Activated CD4-positive, alpha-beta memory T cell treated with anti-CD3 and anti-CD28 coated beads for 36 hours (primary cell): Measurements from ENCODE around the gene TBCD. TPM values are rescaled to one million over a fixed set of nuclear protein-coding genes. Genes with fewer than 3 reads are reported as not detected.

Experiments used
- CTCF ChIA-PET: fragments of 350-600 bp; sonication (Branson Sonifier 250); formaldehyde crosslinking; loops from one replicate; lab custom pipeline; 2021; ENCODE audit warnings: antibody characterized with exemption, inconsistent platforms; lab: Charles Lee
- POLR2A ChIA-PET: fragments of 350-600 bp; sonication (Branson Sonifier 250); formaldehyde crosslinking; loops from one replicate; lab custom pipeline; 2021; ENCODE audit warnings: antibody characterized with exemption; lab: Charles Lee
- DNase-seq: peaks from one replicate; pipeline ENCODE4 v3.0.0-alpha.2; 2020
- H3K27ac Mint-ChIP-seq: one replicate; pipeline ENCODE4 v1.8.0; 2021; ENCODE audit warnings: mixed read lengths
- H3K27me3 Mint-ChIP-seq: one replicate; pipeline ENCODE4 v1.8.0; 2021; ENCODE audit warnings: mixed read lengths
- H3K36me3 Mint-ChIP-seq: one replicate; pipeline ENCODE4 v1.8.0; 2021; ENCODE audit warnings: mixed read lengths
- H3K4me1 Mint-ChIP-seq: one replicate; pipeline ENCODE4 v1.8.0; 2021; ENCODE audit warnings: low read depth, mixed read lengths
- H3K4me3 Mint-ChIP-seq: one replicate; pipeline ENCODE4 v1.8.0; 2021; ENCODE audit warnings: mild to moderate bottlenecking, mixed read lengths
- H3K9me3 Mint-ChIP-seq: one replicate; pipeline ENCODE4 v1.8.0; 2021; ENCODE audit warnings: mixed read lengths
- intact Hi-C: fragments of 100-400 bp; cut with micrococcal nuclease; formaldehyde crosslinking; loops from one replicate; pipeline ENCODE4 v1.15.1; 2023
- total RNA-seq, 2 experiments: library from RNA; stranded (reverse); gene quantifications; one replicate each; pipeline ENCODE4 v1.2.3, GENCODE V29; 2021

Gene TBCD
- total RNA-seq, 2 experiments from 2014 or later, result 97.0 to 98.2 TPM

DNA sequence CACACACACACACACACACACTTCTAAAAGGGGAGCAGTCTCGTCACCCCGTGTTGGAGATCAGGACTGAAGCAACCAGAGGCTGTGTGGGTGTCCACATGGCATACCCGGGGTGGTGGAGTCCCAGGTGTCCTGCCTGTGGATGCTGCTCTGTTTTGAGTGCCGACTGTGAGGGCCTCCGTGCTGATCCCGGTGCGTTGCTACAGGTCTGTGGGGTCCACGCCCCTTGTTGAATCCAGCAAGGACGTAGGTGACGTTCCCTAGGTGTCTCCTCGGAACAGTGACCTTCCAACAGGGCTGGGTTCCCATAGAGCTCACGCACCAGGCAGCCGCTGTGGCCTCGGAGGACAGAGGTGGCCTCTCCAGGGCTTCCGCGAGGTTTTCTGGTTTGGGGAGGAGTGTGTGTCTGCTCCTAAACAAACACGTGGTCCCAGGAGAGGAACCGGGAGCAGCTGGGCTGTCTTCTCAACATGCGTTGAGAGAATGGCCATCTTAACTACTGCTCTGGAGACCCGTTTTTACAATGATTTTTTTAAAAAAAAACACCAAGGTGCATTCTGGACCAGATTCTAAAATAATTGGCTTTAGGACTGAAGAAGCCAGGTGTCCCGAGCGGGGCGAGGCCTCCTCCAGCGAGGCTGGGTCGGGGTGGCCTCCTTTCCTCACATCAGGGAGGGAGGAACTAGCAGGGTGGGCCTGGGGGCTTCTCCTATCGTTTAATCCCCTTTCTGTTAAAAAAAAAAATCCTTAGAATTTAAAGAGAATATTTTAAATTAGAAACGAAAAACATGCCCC is 188.6 kb downstream of the TBCD start:
- H3K4me3 Mint-ChIP-seq, result no peak overlapping the region
- H3K9me3 Mint-ChIP-seq, result peaks cover 18% of the 10 kb centered on the region
- no peaks in the 10 kb centered on the region for H3K4me1 Mint-ChIP-seq
- no peaks in the 10 kb centered on the region for H3K27me3 Mint-ChIP-seq
- POLR2A ChIA-PET, result no interaction called here
- peaks cover 60% of the 10 kb centered on the region for H3K36me3 Mint-ChIP-seq
- H3K27ac Mint-ChIP-seq, result no peak overlapping the region
- CTCF ChIA-PET, result no interaction called here
- DNase-seq, result no peak
- intact Hi-C loops, result no loop called here

DNA sequence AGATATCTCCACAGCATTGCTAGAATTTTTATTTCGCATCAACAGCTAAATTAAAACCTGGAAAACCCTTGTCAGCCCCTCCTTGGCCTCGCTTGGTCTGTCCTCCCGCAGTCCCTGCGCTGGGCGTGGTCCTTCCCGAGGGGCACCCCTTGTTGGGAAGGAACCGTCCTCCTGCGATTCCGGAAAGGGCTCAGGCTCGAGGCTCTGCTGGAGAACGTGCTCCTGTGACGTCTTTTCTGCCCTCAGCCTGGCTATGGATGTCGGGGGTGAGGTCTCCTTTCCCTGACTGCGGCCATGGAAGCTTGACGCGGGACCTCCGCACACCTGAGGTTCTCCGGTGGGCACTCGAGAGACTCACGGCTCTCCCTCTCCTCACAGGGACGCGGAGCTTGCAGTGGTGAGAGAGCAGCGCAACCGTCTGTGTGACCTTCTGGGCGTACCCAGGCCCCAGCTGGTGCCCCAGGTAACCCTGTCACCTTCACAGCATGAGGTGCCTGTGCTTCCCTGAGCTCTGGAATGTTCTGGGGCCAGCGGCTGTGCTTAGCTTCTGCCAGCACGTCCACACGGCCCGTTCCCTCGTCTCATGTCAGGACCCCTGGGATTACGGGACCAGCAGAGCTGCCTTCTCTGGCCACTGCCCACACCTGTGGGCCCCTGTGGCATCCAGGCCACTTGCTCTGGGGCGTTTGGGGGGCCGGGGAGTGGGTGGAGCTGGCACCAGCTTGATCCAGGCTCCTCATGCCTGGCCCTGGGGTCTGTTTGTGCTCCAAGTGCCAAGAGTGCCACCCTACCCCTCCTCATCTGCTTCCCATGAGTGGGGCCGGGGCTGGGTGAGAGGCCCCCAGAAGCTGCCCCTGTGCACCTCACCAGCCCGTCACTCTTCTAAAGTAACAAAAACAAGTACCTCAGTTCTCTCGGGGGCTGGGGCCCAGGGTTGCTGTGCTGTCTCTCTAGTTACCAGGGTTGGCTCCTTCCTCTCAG is 189.4 kb downstream of the TBCD start:
- H3K27me3 Mint-ChIP-seq, result no peaks in the 10 kb centered on the region
- no peaks in the 10 kb centered on the region for H3K4me1 Mint-ChIP-seq
- no peak overlapping the region for H3K27ac Mint-ChIP-seq
- CTCF ChIA-PET, result no interaction called here
- intact Hi-C loops, result no loop called here
- peaks cover 69% of the 10 kb centered on the region for H3K36me3 Mint-ChIP-seq
- POLR2A ChIA-PET, result no interaction called here
- H3K4me3 Mint-ChIP-seq, result no peak overlapping the region
- H3K9me3 Mint-ChIP-seq, result peaks cover 27% of the 10 kb centered on the region
- no peak for DNase-seq

DNA sequence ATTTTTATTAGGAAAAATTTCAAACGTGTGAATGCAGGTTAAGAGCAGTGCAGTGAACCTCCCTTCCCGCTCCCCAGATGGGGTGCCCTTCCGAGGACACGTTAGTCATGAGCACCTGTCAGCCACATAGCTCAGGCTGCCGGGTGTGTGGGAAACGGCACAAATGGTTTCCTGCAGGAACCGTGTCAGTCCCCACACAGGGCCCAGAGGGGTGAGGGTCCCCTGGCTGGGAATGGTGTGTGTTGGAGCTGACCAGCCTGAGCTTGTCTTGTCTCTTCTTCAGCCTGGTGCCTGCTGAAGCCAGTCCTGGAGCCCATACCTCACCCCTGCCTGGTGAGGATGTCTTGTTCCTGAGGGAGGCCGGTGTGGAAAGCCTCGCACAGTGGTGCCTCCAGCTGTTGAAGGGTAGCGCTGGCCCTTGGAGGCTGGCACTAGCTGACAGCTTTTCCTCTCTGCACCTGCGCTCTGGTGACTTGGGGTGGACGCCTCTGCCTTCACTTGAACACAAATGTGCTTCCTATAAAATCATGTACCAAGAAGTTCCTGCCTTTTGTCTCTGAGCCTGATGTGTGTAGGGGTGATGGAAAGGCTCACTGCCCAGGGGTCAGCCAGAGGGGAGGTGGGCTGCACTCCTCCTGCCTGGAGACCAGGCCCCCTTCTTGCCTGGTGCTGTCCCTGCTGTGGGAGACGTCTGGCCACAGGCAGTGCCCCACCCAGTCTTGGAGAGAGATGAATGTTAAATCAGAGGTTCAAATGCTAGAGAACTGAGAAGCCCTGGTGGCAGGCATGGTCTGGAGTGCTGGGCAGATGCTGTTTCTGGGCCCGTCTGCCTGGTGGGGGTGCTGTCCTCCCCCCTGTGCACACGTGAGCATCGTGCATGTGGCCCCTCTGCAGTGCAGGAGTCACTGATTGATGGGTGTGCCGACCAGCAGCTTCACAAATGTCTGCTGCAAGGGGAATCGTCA is 190.6 kb downstream of the TBCD start:
- DNase-seq, result no peak
- intact Hi-C loops, result no loop called here
- Mint-ChIP-seq H3K4me1 (no peaks in the 10 kb centered on the region), H3K4me3 (no peak overlapping the region), H3K27me3 (no peaks in the 10 kb centered on the region), H3K9me3 (peaks cover 27% of the 10 kb centered on the region), H3K27ac (no peak overlapping the region), H3K36me3 (peaks cover 71% of the 10 kb centered on the region)
- ChIA-PET CTCF (no interaction called here), POLR2A (no interaction called here)

DNA sequence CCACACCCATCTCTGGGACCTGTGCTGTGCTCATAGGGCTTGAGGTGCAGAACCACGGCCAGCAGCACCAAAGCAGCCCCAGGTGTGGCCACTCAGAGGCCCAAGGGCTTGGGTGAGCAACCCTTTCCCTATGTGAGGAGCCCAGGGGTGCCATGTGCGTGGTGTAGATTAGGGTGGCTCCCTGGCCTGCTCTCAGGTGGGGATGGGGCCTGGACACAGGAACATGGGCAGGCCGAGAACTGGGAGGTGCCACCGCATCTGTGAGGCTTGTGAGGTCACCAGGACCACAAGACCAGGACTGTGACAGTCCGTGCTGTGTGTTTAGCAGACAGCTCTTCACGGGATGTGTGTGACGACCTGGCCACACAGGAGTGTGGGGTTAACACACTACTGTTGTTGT is 191.5 kb downstream of the TBCD start:
- Mint-ChIP-seq H3K36me3 (peaks cover 72% of the 10 kb centered on the region), H3K4me3 (no peak overlapping the region), H3K4me1 (no peaks in the 10 kb centered on the region), H3K27ac (no peak overlapping the region), H3K9me3 (peaks cover 30% of the 10 kb centered on the region), H3K27me3 (no peaks in the 10 kb centered on the region)
- ChIA-PET POLR2A (no interaction called here), CTCF (no interaction called here)
- no peak for DNase-seq
- intact Hi-C loops, result no loop called here

DNA sequence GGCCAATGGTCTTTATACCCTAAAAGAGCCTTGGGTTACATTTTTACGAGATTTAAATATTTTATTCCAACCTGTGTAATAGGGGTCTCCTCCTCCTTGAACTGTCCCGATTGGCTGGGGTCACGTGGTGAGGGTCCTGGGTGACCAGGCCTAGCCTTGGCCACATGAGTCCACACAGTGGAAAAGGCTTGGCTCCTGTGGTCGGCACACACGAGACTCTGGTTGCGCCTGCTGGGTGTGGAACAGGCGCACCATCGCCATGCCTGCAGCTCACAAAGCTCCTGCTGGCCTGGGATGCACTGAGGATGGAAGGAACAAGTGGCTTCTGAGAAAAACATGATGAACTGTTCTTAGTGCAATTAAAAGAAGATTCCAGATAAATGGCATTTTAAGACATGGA is 191.9 kb downstream of the TBCD start:
- H3K27me3 Mint-ChIP-seq, result no peaks in the 10 kb centered on the region
- DNase-seq, result no peak
- ChIA-PET POLR2A (no interaction called here), CTCF (no interaction called here)
- no peaks in the 10 kb centered on the region for H3K4me1 Mint-ChIP-seq
- no peak overlapping the region for H3K4me3 Mint-ChIP-seq
- H3K36me3 Mint-ChIP-seq, result peaks cover 70% of the 10 kb centered on the region
- H3K27ac Mint-ChIP-seq, result no peak overlapping the region
- peaks cover 30% of the 10 kb centered on the region for H3K9me3 Mint-ChIP-seq
- intact Hi-C loops, result no loop called here

DNA sequence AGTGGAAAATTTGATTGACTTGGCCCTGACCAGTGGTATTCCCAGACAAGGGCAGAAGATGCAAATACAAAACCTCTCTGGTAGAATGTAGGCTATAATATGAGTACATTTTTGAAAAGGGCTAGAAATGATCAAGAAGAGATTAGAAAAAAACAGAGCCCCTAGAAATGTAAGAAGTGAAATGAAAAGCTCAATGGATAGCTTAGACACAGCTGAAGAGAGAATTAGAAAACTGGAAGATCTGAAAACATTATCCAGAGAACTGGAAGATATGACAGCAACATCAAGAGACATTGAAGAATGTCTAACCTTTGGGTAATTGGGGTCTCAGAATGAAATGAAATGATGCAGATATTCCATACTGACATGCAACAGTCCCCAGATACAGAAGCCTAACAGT is 193.1 kb downstream of the TBCD start:
- intact Hi-C loops, result no loop called here
- Mint-ChIP-seq H3K4me3 (no peak overlapping the region), H3K27me3 (no peaks in the 10 kb centered on the region), H3K27ac (no peak overlapping the region), H3K4me1 (no peaks in the 10 kb centered on the region), H3K36me3 (peaks cover 71% of the 10 kb centered on the region), H3K9me3 (peaks cover 35% of the 10 kb centered on the region)
- no peak for DNase-seq
- POLR2A ChIA-PET, result no interaction called here
- CTCF ChIA-PET, result no interaction called here

DNA sequence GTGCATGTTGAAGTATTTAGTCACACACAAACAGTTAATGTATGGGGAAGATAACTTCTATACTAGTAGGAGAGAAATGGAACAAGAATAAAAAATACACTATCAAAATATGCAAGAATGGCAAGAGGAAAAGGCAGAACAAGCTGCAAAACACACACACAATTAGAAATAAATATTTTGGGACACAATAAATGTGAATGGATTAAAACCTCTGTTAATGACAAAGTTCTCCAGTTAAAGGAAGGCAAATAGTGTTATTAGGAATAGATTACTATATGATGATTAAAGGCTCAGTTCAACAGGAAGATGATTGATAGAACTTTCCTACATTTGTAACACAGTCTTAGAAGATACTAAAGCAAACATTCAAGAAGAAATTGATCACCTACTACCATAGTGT is 194.2 kb downstream of the TBCD start:
- intact Hi-C loops, result no loop called here
- DNase-seq, result no peak
- Mint-ChIP-seq H3K4me3 (no peak overlapping the region), H3K9me3 (peaks cover 35% of the 10 kb centered on the region), H3K4me1 (no peaks in the 10 kb centered on the region), H3K27ac (no peak overlapping the region), H3K27me3 (no peaks in the 10 kb centered on the region), H3K36me3 (peaks cover 73% of the 10 kb centered on the region)
- ChIA-PET POLR2A (no interaction called here), CTCF (no interaction called here)

DNA sequence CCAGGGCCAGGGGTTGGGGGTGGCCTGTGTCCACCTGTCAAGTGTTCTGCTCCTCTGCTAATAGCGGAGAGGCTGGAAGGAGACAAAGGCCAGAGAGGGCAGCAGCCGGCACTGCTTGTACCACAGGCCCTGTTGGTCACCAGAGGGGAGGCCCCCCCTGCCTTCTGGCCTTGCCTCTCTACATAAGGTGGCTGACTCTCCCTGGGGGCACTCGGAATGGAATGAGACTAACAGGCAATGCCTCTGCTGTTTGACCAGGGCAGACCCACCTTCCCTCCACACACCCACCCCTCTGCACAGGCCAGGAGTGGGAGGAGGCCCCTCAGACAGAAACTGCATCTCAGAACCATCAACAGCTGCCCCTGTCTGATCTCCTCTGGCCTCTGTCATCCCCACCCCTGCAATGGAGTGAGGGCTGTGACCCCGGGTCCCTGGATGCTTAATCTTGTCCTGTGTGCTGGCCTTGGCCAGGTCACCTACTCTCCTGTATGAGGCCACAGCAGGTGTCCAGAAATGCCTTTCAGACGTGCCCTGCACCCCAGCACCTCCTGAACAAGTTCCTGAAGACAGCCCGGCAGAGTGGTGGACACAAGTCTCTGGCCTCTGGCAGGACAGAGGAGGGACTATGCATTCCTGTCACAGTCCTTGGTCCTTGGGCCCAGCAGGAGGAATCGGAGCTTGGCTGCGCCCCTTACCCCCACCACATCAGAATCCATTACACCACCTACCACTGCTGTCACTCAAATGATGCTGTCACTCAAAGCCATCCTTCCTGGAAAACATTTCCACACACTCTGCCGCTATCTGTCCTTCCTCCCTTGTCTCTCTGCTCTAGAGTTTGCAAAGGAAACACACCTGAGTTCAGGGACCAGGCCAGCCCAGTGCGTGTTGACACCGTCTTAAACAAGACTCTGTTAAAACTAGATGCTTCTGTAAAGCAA is 195.5 kb downstream of the TBCD start:
- H3K27me3 Mint-ChIP-seq, result no peaks in the 10 kb centered on the region
- H3K4me1 Mint-ChIP-seq, result no peaks in the 10 kb centered on the region
- H3K36me3 Mint-ChIP-seq, result peaks cover 67% of the 10 kb centered on the region
- no peak overlapping the region for H3K27ac Mint-ChIP-seq
- DNase-seq, result no peak
- intact Hi-C loops, result no loop called here
- peaks cover 36% of the 10 kb centered on the region for H3K9me3 Mint-ChIP-seq
- ChIA-PET POLR2A (no interaction called here), CTCF (no interaction called here)
- no peak overlapping the region for H3K4me3 Mint-ChIP-seq

DNA sequence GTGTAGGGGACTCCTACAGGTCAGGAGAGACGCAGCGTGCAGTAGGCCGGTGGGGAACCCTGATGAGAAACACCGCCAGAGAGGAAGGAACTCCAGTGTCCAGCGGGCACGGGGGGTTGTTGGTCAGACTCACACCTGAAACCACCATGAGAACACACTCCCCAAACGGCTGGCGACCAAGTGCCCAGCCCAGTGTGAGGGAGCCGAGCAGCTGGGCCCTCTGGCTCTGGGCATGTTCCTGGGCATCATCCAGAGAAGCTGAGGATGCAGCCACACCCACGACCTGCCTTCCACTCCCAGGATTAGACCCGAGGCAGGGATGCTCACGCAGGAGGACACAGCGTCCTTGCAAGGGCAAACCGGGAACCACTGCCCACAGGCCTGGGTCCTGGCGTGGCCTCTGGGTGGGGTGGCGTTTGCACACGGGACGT is 196.2 kb downstream of the TBCD start:
- no peak for DNase-seq
- intact Hi-C loops, result no loop called here
- CTCF ChIA-PET, result no interaction called here
- no peaks in the 10 kb centered on the region for H3K4me1 Mint-ChIP-seq
- H3K36me3 Mint-ChIP-seq, result peaks cover 67% of the 10 kb centered on the region
- POLR2A ChIA-PET, result no interaction called here
- peaks cover 44% of the 10 kb centered on the region for H3K9me3 Mint-ChIP-seq
- H3K4me3 Mint-ChIP-seq, result no peak overlapping the region
- H3K27me3 Mint-ChIP-seq, result no peaks in the 10 kb centered on the region
- H3K27ac Mint-ChIP-seq, result no peak overlapping the region

DNA sequence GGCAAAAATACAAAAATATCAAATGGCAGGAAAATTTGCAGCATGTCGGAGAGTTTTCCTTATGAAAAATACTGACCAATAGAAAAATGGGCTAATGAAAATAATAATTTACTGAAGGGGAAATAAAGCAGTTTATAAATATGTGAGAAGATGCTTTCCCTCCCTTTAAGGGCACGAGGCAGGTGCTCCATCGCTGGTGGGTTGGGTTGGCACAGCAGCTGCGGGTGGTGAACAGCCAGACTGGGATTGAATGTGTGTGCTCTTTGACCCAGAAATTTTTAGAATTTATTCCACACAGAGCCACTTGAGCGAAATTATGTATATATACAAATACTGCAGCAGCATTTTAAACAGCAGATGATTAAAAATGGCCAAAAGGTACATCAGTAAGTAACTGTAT is 197.1 kb downstream of the TBCD start:
- H3K36me3 Mint-ChIP-seq, result peaks cover 65% of the 10 kb centered on the region
- intact Hi-C loops, result no loop called here
- peaks cover 45% of the 10 kb centered on the region for H3K9me3 Mint-ChIP-seq
- ChIA-PET POLR2A (no interaction called here), CTCF (no interaction called here)
- H3K4me1 Mint-ChIP-seq, result no peaks in the 10 kb centered on the region
- H3K27ac Mint-ChIP-seq, result no peak overlapping the region
- H3K27me3 Mint-ChIP-seq, result no peaks in the 10 kb centered on the region
- no peak for DNase-seq
- H3K4me3 Mint-ChIP-seq, result no peak overlapping the region

DNA sequence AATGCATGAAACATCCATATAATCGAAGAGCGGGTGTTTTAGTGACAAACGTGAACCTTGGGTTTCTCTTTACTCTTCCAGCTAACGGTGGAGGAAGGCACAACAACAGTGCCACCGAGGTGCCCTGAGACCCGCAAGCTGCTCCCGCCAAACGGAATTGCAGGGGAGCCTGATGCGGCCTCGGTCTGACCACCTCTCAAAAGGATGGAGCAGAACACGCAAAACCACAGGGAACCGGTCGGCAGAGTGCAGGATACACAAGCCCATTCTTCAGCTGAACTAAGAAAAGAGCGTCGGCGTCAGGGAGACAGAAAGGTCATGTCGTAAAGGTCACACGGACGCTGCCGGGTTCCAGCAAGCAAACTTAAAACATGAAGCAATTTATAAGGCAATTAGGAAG is 197.5 kb downstream of the TBCD start:
- intact Hi-C loops, result no loop called here
- POLR2A ChIA-PET, result no interaction called here
- Mint-ChIP-seq H3K4me3 (no peak overlapping the region), H3K4me1 (no peaks in the 10 kb centered on the region), H3K36me3 (peaks cover 63% of the 10 kb centered on the region), H3K9me3 (peaks cover 45% of the 10 kb centered on the region), H3K27me3 (no peaks in the 10 kb centered on the region), H3K27ac (no peak overlapping the region)
- no peak for DNase-seq
- CTCF ChIA-PET, result no interaction called here
